ENCODE data around the gene DGKE. TPM values are rescaled to one million over a fixed set of nuclear protein-coding genes. Genes with fewer than 3 reads are reported as not detected.
A peak's percentile ranks its signal among the peaks of the same experiment; 100 is the strongest.

The DGKE gene
- total and polyA plus RNA-seq, 2 of the 13 experiments (the other 11 are each of a cell fraction or from before 2014, with no cell fraction given): 3.2 to 5.3 TPM

DNA sequence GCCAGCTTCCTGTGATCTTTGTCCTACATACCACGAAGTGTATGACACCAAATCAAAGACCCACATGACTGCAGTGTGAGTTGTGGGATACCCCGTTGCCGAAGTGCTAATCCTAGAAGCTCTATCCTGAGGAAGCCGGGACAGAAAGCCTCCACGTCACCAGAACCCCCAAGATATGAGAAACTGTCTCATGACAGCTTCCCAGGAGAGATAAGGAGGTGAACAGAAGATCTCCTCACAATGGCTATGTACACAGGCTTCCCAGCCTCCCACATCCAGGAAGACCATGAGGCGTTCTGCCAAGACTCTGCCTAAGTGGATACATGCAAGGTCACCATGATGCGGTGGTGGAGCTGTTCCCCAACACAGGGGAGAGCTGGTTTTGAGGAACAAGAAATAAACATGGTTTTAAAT, 42.8 kb downstream of the DGKE start:
- H3K4me2 ChIP-seq (ENCODE audit: low read depth, low read length): no peak overlapping the region
- H3K4me3 ChIP-seq (replicated peaks in 1 of 3; ENCODE audit: insufficient read depth in 1 of 3, low read depth in 2 of 3, low read length in 3 of 3): no peak overlapping the region
- no peak overlapping the region for H3K27ac ChIP-seq (ENCODE audit: extremely low read length, insufficient read depth, low read length)
- no peak overlapping the region for H2AFZ ChIP-seq (ENCODE audit: low read length)
- intact Hi-C loops (cut with micrococcal nuclease; ENCODE audit: unreplicated experiment) (no loop called here), in situ Hi-C loops (cut with HindIII; ENCODE audit: extremely low pct_ligation_motif_present, low pct_unique_long_range_greater_than_20kb) (no loop called here)
- BruUV-seq (replicated peaks): no TSS peak
- 0 out of 2 replicates have a peak, but pooled peaks cover 4% of the 10 kb centered on the region for H3K4me1 ChIP-seq (ENCODE audit: insufficient read depth, low read length)
- H3K9me3 ChIP-seq (ENCODE audit: low read length): no peaks in the 10 kb centered on the region
- FAIRE-seq (no peak), ATAC-seq (peak; percentile 24; the same call in 1 of the 3 replicates), DNase-seq (ENCODE audit: low spot score) (no peak)
- no peaks in the 10 kb centered on the region for H3K36me3 ChIP-seq (replicated peaks in 1 of 2; ENCODE audit: control insufficient read depth in 1 of 2, insufficient read depth in 2 of 2, low read length in 2 of 2)
- H4K20me1 ChIP-seq (ENCODE audit: insufficient read depth, low read length): no peaks in the 10 kb centered on the region
- no peak overlapping the region for H3K9ac ChIP-seq (ENCODE audit: insufficient read depth, low read depth, low read length)
- peaks cover 0 to 7% of the 10 kb centered on the region in 2 experiments; a peak in 2 of 5 replicates for H3K27me3 ChIP-seq (ENCODE audit: control insufficient read depth in 1 of 2, insufficient read depth in 2 of 2, low read length in 2 of 2)
- WGBS (ENCODE audit: low lambda C conversion rate): 52% methylated on average over 7 of the region's 7 CpGs
- ChIA-PET POLR2A (no interaction called here), CTCF (ENCODE audit: low intra/inter-chr PET ratio, low total read pairs) (no interaction called here)
- TF ChIP-seq GZF1 (CRISPR knock-in tag; IDR thresholded peaks at IDR 0.05) (no peak), CBX1 (IDR thresholded peaks at IDR 0.05; ENCODE audit: low read depth) (no peak), ARID2 (CRISPR knock-in tag; IDR thresholded peaks at IDR 0.05; ENCODE audit: borderline replicate concordance) (no peak), ZNF256 (CRISPR knock-in tag; conservative IDR thresholded peaks at IDR 0.05) (no peak), WIZ (CRISPR knock-in tag; IDR thresholded peaks at IDR 0.05) (no peak), ZNF282 (IDR thresholded peaks at IDR 0.05; ENCODE audit: partially characterized antibody) (no peak), HCFC1 (IDR thresholded peaks at IDR 0.05; ENCODE audit: low read depth, low read length) (no peak), SMARCE1 (IDR thresholded peaks at IDR 0.05; ENCODE audit: borderline replicate concordance) (no peak), ZNF451 (CRISPR knock-in tag; IDR thresholded peaks at IDR 0.05) (no peak), ZNF781 (CRISPR knock-in tag; IDR thresholded peaks at IDR 0.05; ENCODE audit: borderline replicate concordance, not compliant biosample characterization) (no peak), MYNN (CRISPR knock-in tag; IDR thresholded peaks at IDR 0.05; ENCODE audit: low read depth) (no peak), EEA1 (CRISPR knock-in tag; IDR thresholded peaks at IDR 0.05; ENCODE audit: borderline replicate concordance) (no peak), ATM (IDR thresholded peaks at IDR 0.05; ENCODE audit: borderline replicate concordance) (no peak), SKIL (CRISPR knock-in tag; IDR thresholded peaks at IDR 0.05; ENCODE audit: borderline replicate concordance) (no peak), ZBTB21 (CRISPR knock-in tag; IDR thresholded peaks at IDR 0.05) (no peak)
- TF ChIP-seq, protein P1, sequence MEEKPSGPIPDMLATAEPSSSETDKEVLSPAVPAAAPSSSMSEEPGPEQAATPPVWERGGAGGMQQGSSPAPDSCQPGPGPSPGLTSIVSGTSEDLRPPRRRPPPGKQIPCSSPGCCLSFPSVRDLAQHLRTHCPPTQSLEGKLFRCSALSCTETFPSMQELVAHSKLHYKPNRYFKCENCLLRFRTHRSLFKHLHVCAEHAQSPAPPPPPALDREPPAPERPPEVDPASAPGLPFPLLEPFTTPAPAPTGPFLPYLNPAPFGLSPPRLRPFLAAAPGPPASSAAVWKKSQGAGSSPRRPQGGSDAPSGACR (CRISPR knock-in tag; IDR thresholded peaks at IDR 0.05): no peak
- TF ChIP-seq, protein P2, sequence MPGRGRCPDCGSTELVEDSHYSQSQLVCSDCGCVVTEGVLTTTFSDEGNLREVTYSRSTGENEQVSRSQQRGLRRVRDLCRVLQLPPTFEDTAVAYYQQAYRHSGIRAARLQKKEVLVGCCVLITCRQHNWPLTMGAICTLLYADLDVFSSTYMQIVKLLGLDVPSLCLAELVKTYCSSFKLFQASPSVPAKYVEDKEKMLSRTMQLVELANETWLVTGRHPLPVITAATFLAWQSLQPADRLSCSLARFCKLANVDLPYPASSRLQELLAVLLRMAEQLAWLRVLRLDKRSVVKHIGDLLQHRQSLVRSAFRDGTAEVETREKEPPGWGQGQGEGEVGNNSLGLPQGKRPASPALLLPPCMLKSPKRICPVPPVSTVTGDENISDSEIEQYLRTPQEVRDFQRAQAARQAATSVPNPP (CRISPR knock-in tag; IDR thresholded peaks at IDR 0.05): no peak
- TF ChIP-seq, protein P3, sequence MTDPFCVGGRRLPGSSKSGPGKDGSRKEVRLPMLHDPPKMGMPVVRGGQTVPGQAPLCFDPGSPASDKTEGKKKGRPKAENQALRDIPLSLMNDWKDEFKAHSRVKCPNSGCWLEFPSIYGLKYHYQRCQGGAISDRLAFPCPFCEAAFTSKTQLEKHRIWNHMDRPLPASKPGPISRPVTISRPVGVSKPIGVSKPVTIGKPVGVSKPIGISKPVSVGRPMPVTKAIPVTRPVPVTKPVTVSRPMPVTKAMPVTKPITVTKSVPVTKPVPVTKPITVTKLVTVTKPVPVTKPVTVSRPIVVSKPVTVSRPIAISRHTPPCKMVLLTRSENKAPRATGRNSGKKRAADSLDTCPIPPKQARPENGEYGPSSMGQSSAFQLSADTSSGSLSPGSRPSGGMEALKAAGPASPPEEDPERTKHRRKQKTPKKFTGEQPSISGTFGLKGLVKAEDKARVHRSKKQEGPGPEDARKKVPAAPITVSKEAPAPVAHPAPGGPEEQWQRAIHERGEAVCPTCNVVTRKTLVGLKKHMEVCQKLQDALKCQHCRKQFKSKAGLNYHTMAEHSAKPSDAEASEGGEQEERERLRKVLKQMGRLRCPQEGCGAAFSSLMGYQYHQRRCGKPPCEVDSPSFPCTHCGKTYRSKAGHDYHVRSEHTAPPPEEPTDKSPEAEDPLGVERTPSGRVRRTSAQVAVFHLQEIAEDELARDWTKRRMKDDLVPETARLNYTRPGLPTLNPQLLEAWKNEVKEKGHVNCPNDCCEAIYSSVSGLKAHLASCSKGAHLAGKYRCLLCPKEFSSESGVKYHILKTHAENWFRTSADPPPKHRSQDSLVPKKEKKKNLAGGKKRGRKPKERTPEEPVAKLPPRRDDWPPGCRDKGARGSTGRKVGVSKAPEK (CRISPR knock-in tag; IDR thresholded peaks at IDR 0.05; ENCODE audit: borderline replicate concordance): no peak
- H3K79me2 ChIP-seq (ENCODE audit: insufficient read depth, low read length): no peaks in the 10 kb centered on the region

Data from HepG2 (cell line).